Measurements from ENCODE around the gene PRSS16.
"Not testable (repeated sequence)": the region's sequence is repeated elsewhere in the genome, so short reads cannot be mapped to it uniquely, and the experiment has no call there.

PRSS16 gene

GRCh38 chr6:27247133-27247836 lies at the start of gene PRSS16:
Gene PRSS16, plus strand, starts transcription at chr6:27247701. Its CDS starts 37 bp downstream, at chr6:27247738.
- no peak for DNase-seq (ENCODE audit: low read depth)
- TF ChIP-seq, protein P1, sequence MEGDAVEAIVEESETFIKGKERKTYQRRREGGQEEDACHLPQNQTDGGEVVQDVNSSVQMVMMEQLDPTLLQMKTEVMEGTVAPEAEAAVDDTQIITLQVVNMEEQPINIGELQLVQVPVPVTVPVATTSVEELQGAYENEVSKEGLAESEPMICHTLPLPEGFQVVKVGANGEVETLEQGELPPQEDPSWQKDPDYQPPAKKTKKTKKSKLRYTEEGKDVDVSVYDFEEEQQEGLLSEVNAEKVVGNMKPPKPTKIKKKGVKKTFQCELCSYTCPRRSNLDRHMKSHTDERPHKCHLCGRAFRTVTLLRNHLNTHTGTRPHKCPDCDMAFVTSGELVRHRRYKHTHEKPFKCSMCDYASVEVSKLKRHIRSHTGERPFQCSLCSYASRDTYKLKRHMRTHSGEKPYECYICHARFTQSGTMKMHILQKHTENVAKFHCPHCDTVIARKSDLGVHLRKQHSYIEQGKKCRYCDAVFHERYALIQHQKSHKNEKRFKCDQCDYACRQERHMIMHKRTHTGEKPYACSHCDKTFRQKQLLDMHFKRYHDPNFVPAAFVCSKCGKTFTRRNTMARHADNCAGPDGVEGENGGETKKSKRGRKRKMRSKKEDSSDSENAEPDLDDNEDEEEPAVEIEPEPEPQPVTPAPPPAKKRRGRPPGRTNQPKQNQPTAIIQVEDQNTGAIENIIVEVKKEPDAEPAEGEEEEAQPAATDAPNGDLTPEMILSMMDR (conservative IDR thresholded peaks at IDR 0.05; ENCODE audit: control insufficient read depth, insufficient read depth, low read depth, low read length), result no peak
- H3K4me3 ChIP-seq (ENCODE audit: control insufficient read depth, low read depth, low read length), result no peak within 1 kb of the TSS

DNA sequence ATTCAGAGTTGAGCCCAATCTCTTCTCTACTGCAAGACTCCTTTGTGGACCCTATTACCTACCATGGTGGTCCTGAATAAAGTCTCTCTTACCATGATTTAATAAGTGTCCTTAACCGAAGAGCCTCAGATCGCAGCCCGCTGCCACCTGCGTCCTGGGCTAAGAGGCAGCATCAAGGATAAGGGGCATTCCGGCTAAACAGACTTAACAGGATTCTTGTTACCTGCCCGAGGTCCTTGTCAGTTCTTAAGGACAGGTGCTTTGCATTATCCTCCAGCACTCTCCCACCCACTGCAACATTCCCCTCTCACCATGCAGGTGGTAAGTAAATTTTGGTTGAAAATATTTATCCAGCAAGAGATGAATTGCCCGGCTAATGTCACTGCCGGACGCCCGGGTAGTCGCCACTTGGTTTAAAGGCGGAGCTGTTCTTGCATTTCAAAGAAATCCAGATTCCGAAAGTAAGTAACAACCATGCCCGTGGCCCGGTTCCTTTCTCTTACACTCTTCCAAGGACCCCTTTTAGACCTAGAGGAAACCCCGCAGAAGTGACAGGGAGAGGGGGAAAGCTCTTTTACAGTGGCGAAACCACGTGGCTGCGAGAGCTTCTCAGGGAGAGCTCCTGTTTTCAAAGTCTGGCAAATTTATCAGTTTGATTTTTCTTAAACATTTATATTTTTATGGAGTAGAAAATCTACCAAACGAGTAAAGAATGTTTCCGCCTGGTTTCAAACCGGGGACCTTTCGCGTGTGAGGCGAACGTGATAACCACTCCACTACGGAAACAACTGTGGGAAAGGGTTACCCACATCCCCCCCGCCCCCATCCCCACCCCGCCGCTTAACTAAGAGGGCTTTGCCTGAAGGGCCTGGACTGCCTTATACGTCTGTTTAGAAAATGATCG lies 41.9 kb upstream of the PRSS16 start:
- peak; percentile 20 for DNase-seq (ENCODE audit: low read depth)
- peak overlapping the region; percentile 29 for H3K4me3 ChIP-seq (ENCODE audit: control insufficient read depth, low read depth, low read length)
- TF ChIP-seq, protein P1 (conservative IDR thresholded peaks at IDR 0.05; ENCODE audit: control insufficient read depth, insufficient read depth, low read depth, low read length), result no peak

- DNase-seq (ENCODE audit: low read depth), result no peak
- TF ChIP-seq, protein P1 (conservative IDR thresholded peaks at IDR 0.05; ENCODE audit: control insufficient read depth, insufficient read depth, low read depth, low read length), result no peak
- H3K4me3 ChIP-seq (ENCODE audit: control insufficient read depth, low read depth, low read length), result no peak overlapping the region
These were observed 40.7 kb upstream of the PRSS16 start for GRCh38 chr6:27206806-27207205.

GRCh38 chr6:27208042-27208441 lies 39.5 kb upstream of the PRSS16 start:
- TF ChIP-seq, protein P1 (conservative IDR thresholded peaks at IDR 0.05; ENCODE audit: control insufficient read depth, insufficient read depth, low read depth, low read length), result no peak
- no peak overlapping the region for H3K4me3 ChIP-seq (ENCODE audit: control insufficient read depth, low read depth, low read length)
- DNase-seq (ENCODE audit: low read depth), result no peak

- no peak for DNase-seq (ENCODE audit: low read depth)
- H3K4me3 ChIP-seq (ENCODE audit: control insufficient read depth, low read depth, low read length), result no peak overlapping the region
- TF ChIP-seq, protein P1 (conservative IDR thresholded peaks at IDR 0.05; ENCODE audit: control insufficient read depth, insufficient read depth, low read depth, low read length), result no peak
These were observed 38.3 kb upstream of the PRSS16 start for GRCh38 chr6:27209196-27209595.

DNA sequence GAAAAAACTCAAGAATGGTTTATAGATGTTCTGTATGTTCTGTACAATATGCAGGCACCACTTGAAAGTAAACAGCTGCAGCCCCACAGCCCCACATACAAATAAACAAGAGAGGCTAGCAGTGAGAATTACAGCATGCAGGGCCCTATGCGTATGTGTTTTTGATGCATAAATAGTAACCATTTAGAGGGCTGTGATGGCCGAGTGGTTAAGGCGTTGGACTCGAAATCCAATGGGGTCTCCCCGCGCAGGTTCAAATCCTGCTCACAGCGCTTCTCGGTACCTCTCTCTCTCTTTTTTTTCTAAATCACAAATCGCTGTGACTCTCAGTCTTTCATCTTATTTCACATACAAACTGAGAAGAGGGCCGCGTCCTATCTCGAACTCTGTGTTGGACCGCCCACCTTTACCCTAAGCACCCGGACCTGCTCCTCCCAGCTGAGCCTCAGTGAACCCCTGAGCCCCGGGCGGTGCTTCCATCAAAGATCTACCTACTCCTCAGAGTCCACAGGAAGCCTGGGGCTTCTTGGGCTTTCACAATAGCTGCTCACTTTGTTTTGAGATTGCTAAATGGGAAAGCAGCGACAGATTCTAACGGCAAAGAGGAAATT lies 37.7 kb upstream of the PRSS16 start:
- TF ChIP-seq, protein P1 (conservative IDR thresholded peaks at IDR 0.05; ENCODE audit: control insufficient read depth, insufficient read depth, low read depth, low read length), result no peak
- DNase-seq (ENCODE audit: low read depth), result peak; percentile 17
- no peak overlapping the region for H3K4me3 ChIP-seq (ENCODE audit: control insufficient read depth, low read depth, low read length)

GRCh38 chr6:27213091-27213517 lies 34.4 kb upstream of the PRSS16 start:
- DNase-seq (ENCODE audit: low read depth), result peak; percentile 21
- H3K4me3 ChIP-seq (ENCODE audit: control insufficient read depth, low read depth, low read length), result not testable (repeated sequence)
